Activated B cell treated with CpG ODN at 0.5 μM for 24 hours (primary cell): Measurements from ENCODE around the gene TRIM63. TPM values are rescaled to one million over a fixed set of nuclear protein-coding genes. Genes with fewer than 3 reads are reported as not detected.
"Not testable (repeated sequence)": the region's sequence is repeated elsewhere in the genome, so short reads cannot be mapped to it uniquely, and the experiment has no call there.

Experiments
- ATAC-seq: fragments of 200-7000 bp; cut with Tn5 transposase; one replicate; pipeline ENCODE4 v1.10.0; 2021; ENCODE audit warnings: low read depth, mild to moderate bottlenecking, moderate library complexity
- CTCF ChIA-PET: fragments of 350-600 bp; sonication (Branson Sonifier 250); formaldehyde crosslinking; loops from one replicate; lab custom pipeline; 2021; ENCODE audit warnings: antibody characterized with exemption; lab: Charles Lee
- POLR2A ChIA-PET: fragments of 350-600 bp; sonication (Branson Sonifier 250); formaldehyde crosslinking; loops from one replicate; lab custom pipeline; 2021; ENCODE audit warnings: antibody characterized with exemption; lab: Charles Lee
- DNase-seq: peaks from one replicate; pipeline ENCODE4 v3.0.0; 2022
- H3K27ac Mint-ChIP-seq: one replicate; pipeline ENCODE4 v1.8.0; 2020; ENCODE audit warnings: mixed read lengths
- H3K27me3 Mint-ChIP-seq: one replicate; pipeline ENCODE4 v1.8.0; 2021; ENCODE audit warnings: mixed read lengths
- H3K36me3 Mint-ChIP-seq: one replicate; pipeline ENCODE4 v1.8.0; 2021; ENCODE audit warnings: low read depth, mixed read lengths
- H3K4me1 Mint-ChIP-seq: one replicate; pipeline ENCODE4 v1.8.0; 2021; ENCODE audit warnings: mixed read lengths
- H3K4me3 Mint-ChIP-seq: one replicate; pipeline ENCODE4 v1.8.0; 2020; ENCODE audit warnings: mild to moderate bottlenecking, mixed read lengths
- H3K9me3 Mint-ChIP-seq: one replicate; pipeline ENCODE4 v1.8.0; 2020; ENCODE audit warnings: mixed read lengths
- CTCF ChIP-seq: fragments of 200-600 bp; IDR thresholded peaks from one replicate; pipeline ENCODE4 v1.8.0; 2022; ENCODE audit warnings: antibody characterized with exemption, mild to moderate bottlenecking
- intact Hi-C: fragments of 100-400 bp; cut with micrococcal nuclease; formaldehyde crosslinking; loops from one replicate; pipeline ENCODE4 v1.15.1; 2024
- total RNA-seq: library from RNA; stranded (reverse); gene quantifications from 2 replicates; pipeline ENCODE4 v1.2.3, GENCODE V29; 2022

TRIM63 gene
- total RNA-seq, 1 donor from 2014 or later = not detected

GRCh38 chr1:26094076-26094669 lies 26.7 kb upstream of the TRIM63 start:
- H3K4me1 Mint-ChIP-seq = no peaks in the 10 kb centered on the region
- ChIA-PET POLR2A (no interaction called here), CTCF (no interaction called here)
- no peak overlapping the region for H3K27ac Mint-ChIP-seq
- no peaks in the 10 kb centered on the region for H3K9me3 Mint-ChIP-seq
- ATAC-seq = no peak
- no peak overlapping the region for H3K4me3 Mint-ChIP-seq
- intact Hi-C loops = no loop called here
- no peak for DNase-seq
- H3K27me3 Mint-ChIP-seq = peaks cover 24% of the 10 kb centered on the region
- no peak for TF ChIP-seq CTCF
- H3K36me3 Mint-ChIP-seq = no peaks in the 10 kb centered on the region

- CTCF ChIA-PET, H3K4me1 Mint-ChIP-seq, H3K9me3 Mint-ChIP-seq, intact Hi-C loops, H3K36me3 Mint-ChIP-seq, POLR2A ChIA-PET, ATAC-seq, H3K27ac Mint-ChIP-seq, H3K4me3 Mint-ChIP-seq, DNase-seq: not testable (repeated sequence)
- H3K27me3 Mint-ChIP-seq = peaks cover 24% of the 10 kb centered on the region
Observed at GRCh38 chr1:26093569-26093968, 26.1 kb upstream of the TRIM63 start.

- ChIA-PET CTCF (no interaction called here), POLR2A (no interaction called here)
- Mint-ChIP-seq H3K9me3 (no peaks in the 10 kb centered on the region), H3K4me3 (no peak overlapping the region), H3K4me1 (no peaks in the 10 kb centered on the region), H3K27me3 (peaks cover 25% of the 10 kb centered on the region), H3K27ac (no peak overlapping the region), H3K36me3 (no peaks in the 10 kb centered on the region)
- no peak for TF ChIP-seq CTCF
- DNase-seq (no peak), ATAC-seq (no peak)
- intact Hi-C loops = no loop called here
Observed at GRCh38 chr1:26092422-26092821, 25.0 kb upstream of the TRIM63 start.

- no peaks in the 10 kb centered on the region for H3K9me3 Mint-ChIP-seq
- peaks cover 25% of the 10 kb centered on the region for H3K27me3 Mint-ChIP-seq
- intact Hi-C loops = no loop called here
- ChIA-PET POLR2A (no interaction called here), CTCF (no interaction called here)
- H3K4me3 Mint-ChIP-seq = no peak overlapping the region
- no peaks in the 10 kb centered on the region for H3K4me1 Mint-ChIP-seq
- no peak for TF ChIP-seq CTCF
- DNase-seq (no peak), ATAC-seq (no peak)
- H3K36me3 Mint-ChIP-seq = no peaks in the 10 kb centered on the region
- no peak overlapping the region for H3K27ac Mint-ChIP-seq
Observed at GRCh38 chr1:26090893-26091292, 23.5 kb upstream of the TRIM63 start.

GRCh38 chr1:26089125-26089524 lies 21.7 kb upstream of the TRIM63 start:
- Mint-ChIP-seq H3K4me1 (no peaks in the 10 kb centered on the region), H3K4me3 (no peak overlapping the region), H3K27ac (no peak overlapping the region), H3K27me3 (peaks cover 36% of the 10 kb centered on the region), H3K9me3 (no peaks in the 10 kb centered on the region), H3K36me3 (no peaks in the 10 kb centered on the region)
- TF ChIP-seq CTCF = no peak
- POLR2A ChIA-PET = no interaction called here
- CTCF ChIA-PET = no interaction called here
- no peak for DNase-seq
- intact Hi-C loops = no loop called here
- ATAC-seq = no peak

- ATAC-seq = no peak
Observed at GRCh38 chr1:26084844-26085243, 17.4 kb upstream of the TRIM63 start.

More at GRCh38 chr1:26084844-26085243, 17.4 kb upstream of the TRIM63 start:
- Mint-ChIP-seq H3K36me3 (no peaks in the 10 kb centered on the region), H3K4me3 (no peak overlapping the region), H3K9me3 (no peaks in the 10 kb centered on the region), H3K4me1 (no peaks in the 10 kb centered on the region), H3K27ac (no peak overlapping the region), H3K27me3 (peaks cover 19% of the 10 kb centered on the region)
- ChIA-PET CTCF (no interaction called here), POLR2A (no interaction called here)
- no peak for DNase-seq
- no peak for TF ChIP-seq CTCF
- intact Hi-C loops = no loop called here
